GM20000 (cell line): ENCODE results near the gene ASIC4.

Experiments used
- DNase-seq: peaks from one replicate; pipeline ENCODE4 v3.0.0; 2012; ENCODE audit warnings: low spot score
- CTCF ChIP-seq: IDR thresholded peaks from 2 replicates; pipeline ENCODE4 v1.5.1; 2012; ENCODE audit warnings: mild to moderate bottlenecking, control low read depth; ENCODE audit errors: extremely low read depth, missing control alignments

Gene ASIC4

GRCh38 chr2:219536967-219537366 lies 22.7 kb downstream of the ASIC4 start:
- no peak for DNase-seq
- TF ChIP-seq CTCF: no peak

GRCh38 chr2:219537657-219538488 lies 23.6 kb downstream of the ASIC4 start:
- no peak for DNase-seq
- TF ChIP-seq CTCF: no peak

GRCh38 chr2:219538504-219538951 lies 24.2 kb downstream of the ASIC4 start:
- no peak for DNase-seq
- TF ChIP-seq CTCF: no peak

GRCh38 chr2:219538956-219539788 lies 24.9 kb downstream of the ASIC4 start:
- TF ChIP-seq CTCF: no peak
- no peak for DNase-seq

- TF ChIP-seq CTCF: no peak
Observed at GRCh38 chr2:219539926-219540678, 25.8 kb downstream of the ASIC4 start.

GRCh38 chr2:219540784-219541504 lies 26.7 kb downstream of the ASIC4 start:
- TF ChIP-seq CTCF: no peak

More at GRCh38 chr2:219539926-219540678, 25.8 kb downstream of the ASIC4 start:
- DNase-seq: no peak

More at GRCh38 chr2:219540784-219541504, 26.7 kb downstream of the ASIC4 start:
- DNase-seq: no peak
